Retina (tissue), 1 donor: ENCODE measurements around the gene RBMS3.

Source experiments
- DNase-seq: peaks from one replicate; pipeline ENCODE4 v3.0.0-alpha.2; 2016

RBMS3 gene

DNA sequence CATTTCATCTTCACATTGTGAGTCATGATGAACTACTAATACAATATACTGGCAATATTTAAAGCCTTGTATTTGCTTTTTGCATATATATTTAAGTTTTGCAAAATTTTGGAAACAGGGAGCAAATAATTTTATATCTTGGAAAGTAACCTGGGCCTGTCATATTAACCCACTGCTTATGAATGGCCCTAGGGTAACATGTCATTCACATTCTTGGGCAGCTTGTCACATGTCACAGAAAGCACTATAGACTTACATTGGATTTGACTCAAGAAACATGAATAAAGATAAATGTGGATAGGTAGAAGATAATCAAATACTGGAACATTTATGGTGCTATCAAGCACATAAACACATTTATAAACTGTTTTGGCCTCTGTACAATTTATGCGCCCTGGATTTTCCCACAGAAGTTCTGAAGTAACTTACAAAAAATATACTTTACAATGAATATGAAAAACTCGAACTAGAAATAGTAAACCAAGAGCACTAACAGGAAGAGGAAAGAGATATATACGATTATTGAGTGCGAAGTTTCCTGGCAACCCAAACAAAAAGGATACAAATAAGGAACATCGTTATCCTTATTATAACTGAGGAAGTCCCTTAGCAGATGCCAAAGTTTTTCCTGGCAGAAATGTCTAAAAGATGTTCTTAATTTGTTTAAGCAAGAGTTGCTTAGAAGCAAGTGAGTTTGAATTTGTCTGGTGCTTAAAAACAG lies 257.2 kb downstream of the RBMS3 start:
- no peak for DNase-seq

DNA sequence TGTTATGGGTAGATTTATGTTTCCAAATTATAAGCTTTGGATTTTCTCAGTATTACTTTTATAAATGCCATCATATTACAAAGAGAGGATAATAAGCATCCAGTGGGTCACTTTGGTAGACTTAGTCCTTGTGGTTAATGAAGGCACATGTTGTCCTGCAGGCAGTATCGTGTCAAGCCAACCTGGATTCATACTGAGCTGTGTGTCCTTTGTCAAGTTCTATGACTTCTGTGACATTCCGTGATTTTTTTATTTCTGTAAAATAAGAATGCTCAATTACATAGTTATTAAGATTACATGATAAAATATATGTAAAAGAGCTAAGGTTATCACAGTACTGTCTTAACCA lies 257.7 kb downstream of the RBMS3 start:
- DNase-seq: no peak

DNA sequence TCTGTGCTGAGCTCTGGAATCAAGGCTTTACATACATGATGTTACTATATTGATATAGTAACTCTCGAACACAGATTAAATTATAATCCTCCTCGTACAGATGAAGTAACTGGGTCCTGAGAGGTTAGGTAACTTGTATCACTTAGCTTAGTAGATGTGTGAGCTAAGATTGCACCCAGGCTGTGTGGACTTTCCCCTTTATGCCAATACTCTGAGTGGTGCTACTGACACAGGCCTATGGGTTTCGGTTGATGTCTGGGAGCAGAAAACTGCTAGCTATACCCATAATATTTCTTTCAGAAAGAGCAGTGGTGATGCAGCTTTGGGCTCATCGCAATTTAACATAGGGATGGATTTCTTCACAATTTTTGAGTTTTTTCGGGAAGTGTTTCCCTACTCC lies 259.7 kb downstream of the RBMS3 start:
- DNase-seq: no peak

DNA sequence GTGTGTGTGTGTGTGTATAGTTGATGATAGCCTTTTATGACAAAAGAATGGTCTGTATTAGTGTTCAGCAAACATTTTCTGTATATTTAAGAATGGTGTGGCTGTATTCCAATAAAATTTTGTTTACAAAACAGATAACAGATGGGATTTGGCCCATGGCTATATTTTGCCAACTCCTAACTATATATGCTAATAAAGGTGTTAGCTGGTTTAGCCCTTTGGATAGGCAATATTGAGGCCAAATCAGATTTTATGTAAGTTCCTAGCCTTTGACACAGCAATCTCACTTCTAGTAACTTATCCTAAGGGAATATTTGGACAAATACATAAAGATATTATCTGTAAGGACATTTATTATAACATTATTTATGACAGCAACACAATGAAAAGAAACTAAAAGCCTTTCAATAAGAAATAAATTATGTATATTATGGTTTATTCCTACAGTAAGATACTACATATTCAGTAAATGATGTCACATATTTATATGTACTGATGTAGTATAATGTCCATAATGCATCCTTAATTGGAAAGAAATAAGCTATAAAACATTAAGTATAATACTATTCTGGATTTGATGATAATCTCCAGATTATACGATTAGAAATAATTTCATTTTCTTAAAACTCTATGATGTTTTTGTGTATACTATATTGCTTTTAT lies 264.0 kb downstream of the RBMS3 start:
- no peak for DNase-seq

DNA sequence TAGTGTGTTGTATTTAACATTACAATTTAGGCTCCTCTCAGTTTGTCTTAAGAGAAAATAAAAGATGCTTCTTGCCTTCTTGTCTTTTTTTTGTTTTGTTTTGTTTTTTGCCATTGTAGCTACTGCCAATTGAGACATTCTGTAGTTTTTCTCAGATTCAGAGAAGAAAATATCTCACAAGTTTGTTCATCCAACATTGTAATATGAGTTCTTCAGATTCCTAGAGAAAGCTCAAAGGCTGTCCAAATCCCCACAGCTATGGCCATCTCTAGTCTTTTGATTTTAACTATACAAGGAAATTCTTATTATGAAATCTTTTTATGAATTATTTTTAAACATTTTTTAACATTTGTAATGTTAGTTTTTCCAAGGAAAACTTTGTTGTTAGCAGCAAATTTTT lies 264.7 kb downstream of the RBMS3 start:
- no peak for DNase-seq

DNA sequence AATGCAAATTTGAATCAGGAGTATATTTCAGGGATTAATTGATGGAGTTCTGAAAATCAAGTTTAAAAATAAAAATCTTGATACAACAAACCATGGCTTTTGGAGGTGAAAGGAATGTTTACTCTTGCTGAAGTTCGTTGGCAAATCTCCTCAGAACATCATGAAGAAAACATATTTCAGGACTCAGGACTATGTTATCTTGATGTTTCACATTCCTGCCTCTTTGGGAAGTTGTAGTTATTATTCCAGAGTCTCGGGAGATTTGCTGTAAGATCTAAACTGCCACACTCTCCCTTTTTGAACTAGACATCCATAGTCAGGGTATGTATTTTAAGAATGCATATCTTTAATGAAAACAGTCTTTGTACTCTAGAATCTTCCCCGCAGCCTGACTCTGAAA lies 271.2 kb downstream of the RBMS3 start:
- DNase-seq: no peak

DNA sequence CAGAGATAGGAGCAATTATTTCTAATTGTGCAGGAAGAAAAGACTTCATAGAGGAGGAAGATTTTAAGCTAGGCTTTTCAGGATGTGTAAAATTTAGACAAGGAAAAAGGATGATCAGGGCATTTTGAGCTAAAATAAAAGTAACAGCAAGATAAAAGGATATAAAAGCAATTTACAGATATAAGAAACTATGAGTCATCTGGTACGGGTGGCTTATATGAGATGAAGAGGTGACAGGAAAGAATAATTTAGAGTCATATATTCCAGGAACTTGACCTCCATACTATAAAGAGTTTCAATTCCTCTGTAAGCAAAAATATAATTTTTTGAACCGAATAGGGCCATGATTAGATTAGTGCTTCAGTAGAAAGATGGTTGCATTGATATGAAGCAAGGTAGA lies 273.7 kb downstream of the RBMS3 start:
- no peak for DNase-seq

DNA sequence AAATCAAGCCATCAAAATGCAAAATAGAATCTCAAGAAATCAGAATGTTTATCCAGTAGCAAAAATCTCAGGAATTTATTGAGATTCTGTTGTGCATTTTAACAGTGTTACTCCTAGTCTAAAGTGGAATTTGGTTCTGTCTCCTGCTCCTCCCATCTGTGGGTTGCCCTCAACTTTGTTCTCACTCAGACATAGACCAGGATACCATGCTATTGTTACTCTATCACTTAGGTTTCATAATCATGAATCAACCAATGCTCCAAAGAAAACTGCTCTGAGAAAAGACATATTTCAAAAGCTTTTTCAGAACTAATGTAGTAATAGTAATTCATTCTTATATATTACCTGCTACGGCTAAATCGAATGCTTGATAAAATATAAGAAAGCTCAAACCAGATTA lies 274.7 kb downstream of the RBMS3 start:
- no peak for DNase-seq

DNA sequence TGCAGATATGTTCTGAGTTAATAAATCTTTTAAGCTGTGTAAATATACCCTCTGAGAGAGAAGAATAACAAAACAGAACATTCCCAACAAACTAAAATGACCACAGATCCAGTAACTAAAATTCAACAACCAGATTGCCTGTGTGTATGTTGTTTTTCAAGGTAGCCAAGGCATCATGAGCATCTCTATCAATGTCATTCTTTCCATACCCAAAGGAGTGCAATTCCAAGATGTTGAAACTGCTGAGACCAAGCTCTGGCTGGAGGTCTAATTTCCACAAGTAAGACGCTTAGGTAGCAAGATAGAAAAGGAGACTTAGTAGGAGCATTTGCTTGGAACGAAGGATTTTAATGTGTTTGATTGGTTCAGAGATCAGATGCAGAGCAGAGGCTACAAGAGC lies 276.3 kb downstream of the RBMS3 start:
- no peak for DNase-seq

DNA sequence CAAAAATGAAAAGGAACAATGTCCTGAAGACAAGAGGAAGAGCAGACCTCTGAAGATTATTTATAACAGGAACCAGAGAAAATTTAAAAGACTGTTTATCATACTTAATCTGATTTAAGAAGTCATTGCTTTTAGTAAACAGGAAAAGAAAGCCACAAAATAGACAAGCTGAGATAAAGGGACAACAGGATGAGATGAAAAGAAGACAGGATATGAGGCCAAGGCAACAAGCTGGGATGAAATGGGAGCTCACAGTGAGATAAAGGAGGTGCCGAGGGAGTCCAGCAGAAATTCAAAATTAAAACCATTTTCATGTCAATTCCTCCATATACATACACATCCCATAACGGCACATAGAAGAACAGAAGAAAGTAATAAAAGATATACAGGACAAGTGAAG lies 277.0 kb downstream of the RBMS3 start:
- DNase-seq: no peak

DNA sequence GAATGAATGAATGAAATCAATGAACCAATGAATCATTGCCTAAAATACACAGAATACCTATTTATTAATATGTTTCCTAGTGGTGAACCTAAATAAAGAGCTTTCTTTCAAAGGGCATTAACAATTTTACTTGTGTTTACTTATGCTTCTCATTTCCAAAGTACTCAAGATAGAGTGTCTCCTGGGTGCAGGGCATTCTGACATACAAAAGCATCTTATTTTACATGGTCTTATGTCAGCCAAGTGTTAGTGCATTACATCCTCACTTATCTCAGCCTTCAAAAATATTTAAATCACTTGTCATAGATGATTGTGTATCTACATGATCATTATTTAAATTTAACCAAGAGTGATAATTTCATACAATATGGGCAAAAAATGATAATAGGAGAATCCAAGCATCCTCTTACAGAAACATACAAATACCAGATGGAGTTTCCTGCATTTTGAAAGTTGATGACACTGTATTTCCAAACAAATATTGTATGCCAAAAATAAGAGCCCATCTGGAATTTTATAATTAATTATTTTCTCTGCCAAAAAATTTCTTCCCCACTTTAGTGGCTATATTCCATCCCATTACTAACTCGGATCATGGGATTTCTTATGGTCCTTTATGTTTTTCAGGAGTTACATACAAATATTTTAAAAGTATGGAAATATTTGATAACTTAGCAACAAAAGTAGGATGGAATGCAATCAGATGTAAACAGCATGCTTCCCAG lies 279.0 kb downstream of the RBMS3 start:
- no peak for DNase-seq

DNA sequence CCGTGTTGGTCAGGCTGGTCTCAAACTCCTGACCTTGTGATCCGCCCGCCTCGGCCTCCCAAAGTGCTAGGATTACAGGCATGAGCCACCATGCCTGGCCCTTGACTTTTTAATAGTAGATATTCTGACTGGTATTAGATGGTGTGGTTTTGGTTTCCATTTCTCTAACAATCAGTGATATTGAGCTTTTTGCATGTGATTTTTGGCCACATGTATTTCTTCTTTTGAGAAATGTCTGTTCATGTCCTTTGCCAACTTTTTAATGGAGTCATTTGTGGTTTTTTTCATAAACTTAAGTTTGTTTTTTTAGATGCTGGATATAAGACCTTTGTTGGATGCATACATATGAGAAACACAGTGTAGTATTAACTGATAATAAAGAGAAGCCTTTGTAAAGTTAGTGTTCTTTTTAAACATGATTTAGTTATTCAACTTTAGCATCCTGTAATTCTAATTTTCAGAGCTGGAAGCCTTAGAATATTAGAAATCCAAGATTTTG lies 280.8 kb downstream of the RBMS3 start:
- DNase-seq: no peak

DNA sequence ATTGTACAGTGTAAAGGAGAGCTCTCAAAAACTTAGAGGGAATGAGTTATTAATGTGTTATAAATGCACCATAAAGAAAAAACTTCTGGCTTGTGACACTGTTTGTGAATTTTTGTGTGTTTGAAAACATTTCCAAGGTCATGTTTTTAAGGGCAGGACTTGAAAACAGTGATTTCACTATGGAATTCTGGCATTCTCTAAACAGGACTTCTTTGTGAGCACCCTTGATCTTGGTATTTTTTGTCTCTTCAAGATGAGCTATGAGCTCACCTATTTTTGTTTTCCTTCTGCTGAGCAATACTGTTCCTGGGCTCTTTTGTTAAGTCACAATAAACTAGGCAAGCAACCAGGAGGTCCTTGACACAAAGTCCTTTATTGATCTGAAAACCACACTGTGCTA lies 284.4 kb downstream of the RBMS3 start:
- DNase-seq: no peak

DNA sequence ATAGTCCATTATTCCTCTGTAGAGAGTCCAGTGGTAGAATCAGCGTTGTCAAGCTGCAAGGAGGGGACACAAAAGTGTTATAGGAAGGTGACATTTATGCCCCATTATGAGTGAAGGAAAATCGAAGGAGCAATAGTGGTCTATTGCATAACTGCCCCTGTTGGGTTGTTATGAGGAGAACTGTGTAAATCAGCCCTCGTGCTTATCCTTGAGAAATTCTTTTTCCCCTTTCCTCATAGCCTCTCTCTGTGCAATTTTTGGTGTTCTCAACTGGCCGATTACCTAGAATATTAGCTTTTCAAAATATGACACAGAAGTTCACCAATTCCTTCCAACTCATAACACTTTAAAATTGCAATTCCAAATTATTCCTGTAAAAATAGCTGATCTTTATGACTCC lies 286.6 kb downstream of the RBMS3 start:
- DNase-seq: no peak

DNA sequence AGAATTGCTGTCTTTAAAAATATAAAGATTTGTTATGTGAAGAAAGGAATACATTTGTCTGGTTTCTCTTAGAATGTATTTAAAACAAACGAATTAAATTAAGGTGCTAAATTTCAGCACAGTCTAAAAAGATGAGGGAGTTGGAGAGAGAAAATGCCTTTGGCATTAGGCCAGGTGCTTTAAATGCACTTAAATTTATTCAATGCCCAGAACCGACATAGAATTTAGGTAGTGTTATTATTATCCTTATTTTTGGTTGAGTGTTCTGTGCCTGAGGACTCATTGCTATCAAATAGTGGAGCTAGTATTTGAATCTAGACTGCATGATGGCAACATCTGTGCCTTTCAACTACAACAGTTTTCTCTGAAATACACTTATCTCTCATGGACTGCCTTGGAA lies 287.5 kb downstream of the RBMS3 start:
- DNase-seq: no peak

DNA sequence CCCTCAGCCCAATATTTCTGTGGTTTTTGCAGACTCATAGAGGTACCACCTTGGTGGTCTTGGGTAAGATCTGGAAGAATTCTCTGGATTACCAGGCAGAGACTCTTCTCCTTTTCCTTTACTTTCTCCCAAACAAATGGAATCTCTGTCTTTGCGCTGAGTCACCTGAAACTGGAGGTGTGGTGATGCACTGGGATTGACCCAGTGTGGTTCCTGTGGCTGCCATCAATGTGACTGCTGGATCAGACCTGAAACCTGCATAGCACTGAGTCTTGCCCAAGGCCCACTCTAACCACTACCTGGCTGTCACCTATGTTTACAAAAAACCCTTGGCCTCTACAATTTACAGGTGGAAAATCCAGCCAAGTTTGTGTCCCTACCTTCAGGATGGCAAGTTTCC lies 295.3 kb downstream of the RBMS3 start:
- DNase-seq: no peak

DNA sequence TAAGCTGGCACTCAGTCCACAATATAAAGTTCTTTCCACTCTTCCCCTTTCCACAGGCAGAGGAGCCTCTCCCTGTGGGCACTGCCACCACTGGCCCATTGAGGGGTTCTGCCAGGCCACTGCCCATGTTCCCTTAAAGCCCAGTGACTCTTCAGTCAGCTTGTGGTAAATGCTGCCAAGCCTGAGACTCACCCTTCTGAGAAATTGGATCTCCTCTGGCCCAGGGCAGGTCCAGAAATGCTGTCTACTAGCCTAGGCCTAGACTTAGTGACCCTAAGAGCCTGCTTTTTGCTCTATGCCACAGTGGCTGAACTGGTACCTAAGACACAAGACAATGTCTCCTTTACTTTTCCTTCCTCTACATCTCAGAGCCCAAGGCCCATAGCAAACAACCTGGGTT lies 295.8 kb downstream of the RBMS3 start:
- DNase-seq: no peak

DNA sequence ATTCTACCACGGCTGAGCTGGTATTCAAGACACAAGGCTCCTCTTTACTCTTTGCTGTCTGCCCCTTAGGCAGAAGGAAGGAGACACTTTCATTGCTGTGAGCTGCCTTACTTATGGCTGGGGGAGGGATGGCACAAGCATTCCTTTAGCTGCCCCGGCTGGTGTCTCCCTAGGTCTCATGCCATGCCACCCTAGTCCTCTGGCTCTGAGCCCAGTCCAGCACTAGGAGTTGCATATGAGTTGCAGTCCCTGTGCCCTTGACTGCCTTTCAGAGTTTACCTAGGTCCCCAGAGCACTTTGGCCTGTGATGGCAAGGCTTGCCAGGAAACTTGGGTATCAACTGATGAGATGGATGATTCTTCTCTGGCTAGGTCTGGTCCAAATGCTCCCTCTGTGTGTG lies 296.4 kb downstream of the RBMS3 start:
- DNase-seq: no peak

DNA sequence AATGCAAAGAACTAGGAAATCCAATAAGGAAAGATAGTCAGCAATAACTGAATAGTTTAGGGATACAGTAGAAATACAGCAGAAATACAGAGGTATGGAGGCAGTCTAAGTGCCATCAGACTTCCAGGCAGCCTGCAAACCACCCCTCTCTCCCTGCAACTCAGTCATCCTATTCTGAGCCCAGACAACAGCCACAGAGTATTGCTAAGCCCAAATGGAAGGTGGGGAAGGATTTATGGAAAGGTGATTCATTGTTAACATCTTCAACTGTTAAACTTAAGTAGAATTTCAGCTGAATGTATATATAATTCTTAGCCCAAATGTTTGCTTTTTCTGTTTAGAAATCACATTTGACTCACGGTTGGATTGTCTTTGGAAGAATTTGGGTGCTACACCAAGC lies 300.4 kb downstream of the RBMS3 start:
- no peak for DNase-seq

DNA sequence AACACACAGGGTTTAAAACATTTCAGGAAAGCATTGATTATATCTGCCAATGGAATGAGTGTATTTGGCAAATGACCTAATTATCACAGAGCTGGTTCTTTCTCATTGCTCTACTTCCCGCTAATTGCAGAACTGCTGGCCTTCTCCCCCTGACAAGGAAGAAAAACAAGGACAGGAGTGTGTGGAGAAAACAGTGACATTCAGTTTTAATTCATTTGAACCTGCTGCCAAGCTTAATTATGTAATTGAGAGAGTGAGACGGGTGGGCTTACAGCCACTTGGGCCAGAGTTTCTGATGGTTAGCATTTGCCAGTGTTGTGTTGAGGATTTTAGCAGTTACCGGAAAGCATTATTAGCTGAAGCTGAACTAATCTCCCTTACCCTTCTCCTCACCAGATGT lies 301.4 kb downstream of the RBMS3 start:
- peak; percentile 73 for DNase-seq

DNA sequence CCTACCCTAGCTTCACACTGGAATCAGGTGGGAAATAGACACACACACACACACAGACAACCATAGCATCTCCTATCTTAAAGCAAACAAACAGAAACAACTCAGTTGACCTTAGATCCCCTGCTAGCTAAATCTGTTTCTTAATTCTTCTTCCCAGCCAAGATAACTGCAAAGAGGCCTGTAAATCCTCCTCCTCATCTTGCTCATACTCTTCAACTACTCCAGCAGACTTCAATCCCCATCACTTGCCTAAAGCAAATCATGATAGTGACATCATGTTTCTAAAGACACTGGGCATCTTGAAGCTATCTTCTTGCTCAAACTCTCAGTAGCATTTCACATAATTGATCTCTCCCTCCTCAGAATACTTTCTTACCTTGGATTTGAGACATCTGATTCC lies 303.0 kb downstream of the RBMS3 start:
- DNase-seq: no peak

DNA sequence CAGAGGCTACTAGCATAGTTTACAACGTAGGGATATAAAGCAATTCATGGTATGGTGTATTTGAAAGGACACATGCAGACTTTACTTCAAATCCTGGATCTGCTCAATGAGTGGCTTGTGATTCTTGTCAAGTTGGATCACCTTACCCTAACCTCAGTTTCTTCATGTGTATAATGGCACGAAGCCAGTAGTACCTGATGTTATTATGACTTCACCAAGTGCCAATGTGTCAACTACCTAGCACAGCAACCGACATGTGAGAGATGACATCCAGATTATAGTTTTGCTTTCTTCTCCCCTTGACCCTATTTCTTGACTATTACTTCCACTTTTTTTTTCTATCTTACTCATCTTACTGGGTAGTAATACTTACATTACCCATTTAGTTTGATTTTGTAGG lies 304.5 kb downstream of the RBMS3 start:
- no peak for DNase-seq

DNA sequence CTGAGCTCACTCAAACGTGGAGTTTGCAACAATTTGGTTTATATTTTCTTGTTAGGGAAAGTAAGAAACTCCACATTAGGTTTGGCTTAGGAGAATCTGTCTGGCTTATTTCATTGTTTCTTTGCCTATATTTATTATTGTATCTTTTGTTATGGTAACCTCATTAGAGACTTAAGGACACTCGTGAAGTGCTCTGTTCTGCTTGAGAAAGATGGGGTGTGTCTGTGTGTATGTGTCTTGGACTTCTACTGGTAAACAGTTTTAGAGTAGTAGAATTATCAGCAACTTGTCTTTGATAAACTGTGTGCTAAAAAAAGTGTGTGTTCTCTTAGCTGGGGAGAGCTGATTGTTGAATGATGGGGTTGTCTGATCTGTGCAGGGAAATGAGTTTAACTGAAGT lies 306.5 kb downstream of the RBMS3 start:
- no peak for DNase-seq

DNA sequence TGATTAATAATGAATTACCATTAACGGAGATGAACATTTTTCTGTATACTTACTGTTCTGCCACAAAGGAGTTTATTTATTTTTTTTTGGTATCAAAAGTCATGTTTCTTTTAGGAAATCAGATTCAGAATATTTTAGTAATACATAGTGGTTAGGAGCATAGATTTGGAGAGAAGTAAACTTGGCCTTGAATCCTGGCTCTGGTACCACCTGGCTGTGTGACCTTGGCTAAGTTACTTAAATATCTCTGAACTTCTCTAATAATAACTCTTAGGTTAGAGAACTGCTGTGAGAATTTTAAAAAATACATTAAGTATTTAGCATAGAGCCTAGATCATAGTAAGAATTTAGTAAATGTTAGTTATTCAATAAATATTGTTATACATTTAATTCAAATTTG lies 309.1 kb downstream of the RBMS3 start:
- DNase-seq: no peak
